Measurements from ENCODE around the gene NEUROG1. TPM values are rescaled to one million over a fixed set of nuclear protein-coding genes. Genes with fewer than 3 reads are reported as not detected.
"Not testable (repeated sequence)": the region's sequence is repeated elsewhere in the genome, so short reads cannot be mapped to it uniquely, and the experiment has no call there.

The NEUROG1 gene
- total RNA-seq, 2 donors from 2014 or later = not detected

DNA sequence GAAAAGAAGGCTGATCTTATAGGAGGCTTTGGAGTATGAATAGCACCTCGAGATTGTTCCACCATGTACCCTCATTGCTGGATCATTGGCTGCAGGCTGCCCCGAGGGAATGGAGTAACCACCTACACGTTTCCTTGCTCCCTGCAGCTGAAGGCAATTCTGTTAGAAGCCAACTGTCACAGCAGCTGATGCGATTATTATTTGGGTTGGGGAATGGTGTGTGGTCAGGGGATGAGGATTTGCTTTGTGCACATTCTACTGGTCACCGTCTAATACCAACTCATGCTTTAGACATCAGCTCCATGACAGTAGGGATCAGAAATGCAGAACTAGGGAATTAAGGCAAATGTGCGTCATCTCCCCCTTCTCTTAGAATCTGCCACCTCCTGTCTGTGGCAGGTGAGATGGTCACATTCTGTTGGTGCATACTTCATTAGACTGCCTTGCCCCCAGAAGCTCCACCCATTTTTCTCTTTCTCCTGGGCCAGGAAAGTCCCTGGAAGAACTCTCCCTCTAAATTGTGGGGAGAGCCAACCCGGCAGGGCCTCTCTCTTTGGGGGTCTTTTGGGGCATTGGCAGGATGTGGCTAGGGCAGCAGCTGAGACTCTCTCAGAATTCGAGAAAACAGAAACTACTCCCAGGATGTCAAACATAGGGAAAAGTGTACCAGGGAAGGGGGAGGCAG is 32.8 kb downstream of the NEUROG1 start:
- Histone ChIP-seq H3K36me3 (no peaks in the 10 kb centered on the region), H3K4me3 (no peak overlapping the region), H3K27me3 (replicated peaks; ENCODE audit: insufficient read depth) (no peaks in the 10 kb centered on the region), H3K27ac (no peak overlapping the region), H3K9me3 (no peaks in the 10 kb centered on the region), H3K4me1 (replicated peaks) (no peaks in the 10 kb centered on the region)
- TF ChIP-seq POLR2A (IDR thresholded peaks at IDR 0.05) (no peak), POLR2AphosphoS5 (IDR thresholded peaks at IDR 0.05) (no peak), CTCF (IDR thresholded peaks at IDR 0.05) (no peak)
- DNase-seq (ENCODE audit: low spot score) = no peak
- WGBS = 81% methylated on average over 8 of the region's 8 CpGs
- intact Hi-C loops (cut with DNase I) = no loop called here

GRCh38 chr5:135501965-135502364 is 33.8 kb downstream of the NEUROG1 start:
- 90% methylated on average over 2 of the region's 2 CpGs for WGBS
- no peak overlapping the region for H3K4me3 ChIP-seq
- H3K4me1 ChIP-seq (replicated peaks) = no peaks in the 10 kb centered on the region
- TF ChIP-seq POLR2A (IDR thresholded peaks at IDR 0.05) = no peak
- no peak for TF ChIP-seq CTCF (IDR thresholded peaks at IDR 0.05)
- no peak for TF ChIP-seq POLR2AphosphoS5 (IDR thresholded peaks at IDR 0.05)
- no peak overlapping the region for H3K27ac ChIP-seq
- H3K9me3 ChIP-seq = no peaks in the 10 kb centered on the region
- no peaks in the 10 kb centered on the region for H3K36me3 ChIP-seq
- intact Hi-C loops (cut with DNase I) = no loop called here
- no peak for DNase-seq (ENCODE audit: low spot score)
- H3K27me3 ChIP-seq (replicated peaks; ENCODE audit: insufficient read depth) = no peaks in the 10 kb centered on the region

GRCh38 chr5:135498637-135498995 is 37.1 kb downstream of the NEUROG1 start:
- Histone ChIP-seq H3K27ac (no peak overlapping the region), H3K36me3 (no peaks in the 10 kb centered on the region), H3K27me3 (replicated peaks; ENCODE audit: insufficient read depth) (no peaks in the 10 kb centered on the region), H3K4me1 (replicated peaks) (no peaks in the 10 kb centered on the region), H3K4me3 (no peak overlapping the region), H3K9me3 (no peaks in the 10 kb centered on the region)
- WGBS = 72% methylated on average over 2 of the region's 2 CpGs
- no peak for DNase-seq (ENCODE audit: low spot score)
- intact Hi-C loops (cut with DNase I) = no loop called here
- TF ChIP-seq POLR2A (IDR thresholded peaks at IDR 0.05) (no peak), POLR2AphosphoS5 (IDR thresholded peaks at IDR 0.05) (no peak), CTCF (IDR thresholded peaks at IDR 0.05) (no peak)

GRCh38 chr5:135497971-135498636 is 37.7 kb downstream of the NEUROG1 start:
- no peak overlapping the region for H3K27ac ChIP-seq
- no peaks in the 10 kb centered on the region for H3K4me1 ChIP-seq (replicated peaks)
- 59% methylated on average over 8 of the region's 8 CpGs for WGBS
- H3K36me3 ChIP-seq = no peaks in the 10 kb centered on the region
- intact Hi-C loops (cut with DNase I) = no loop called here
- no peaks in the 10 kb centered on the region for H3K27me3 ChIP-seq (replicated peaks; ENCODE audit: insufficient read depth)
- no peak overlapping the region for H3K4me3 ChIP-seq
- no peaks in the 10 kb centered on the region for H3K9me3 ChIP-seq
- DNase-seq (ENCODE audit: low spot score) = no peak
- TF ChIP-seq POLR2A (IDR thresholded peaks at IDR 0.05) (no peak), POLR2AphosphoS5 (IDR thresholded peaks at IDR 0.05) (no peak), CTCF (IDR thresholded peaks at IDR 0.05) (no peak)

GRCh38 chr5:135495531-135495930 is 40.2 kb downstream of the NEUROG1 start:
- H3K4me1 ChIP-seq (replicated peaks); H3K27ac ChIP-seq; H3K9me3 ChIP-seq; H3K4me3 ChIP-seq; intact Hi-C loops (cut with DNase I); H3K27me3 ChIP-seq (replicated peaks; ENCODE audit: insufficient read depth); DNase-seq (ENCODE audit: low spot score); H3K36me3 ChIP-seq: not testable (repeated sequence)
- 84% methylated on average over 4 of the region's 4 CpGs for WGBS
